GM12873 (cell line): ENCODE measurements around the gene RAD51B.
A peak's percentile ranks its signal among the peaks of the same experiment; 100 is the strongest.

Source experiments
- CTCF ChIP-seq: IDR thresholded peaks from 2 replicates; pipeline ENCODE4 v1.5.1; 2012; ENCODE audit warnings: low read depth, mild to moderate bottlenecking, moderate library complexity, low read length, control low read depth; ENCODE audit not compliant: insufficient read depth; ENCODE audit errors: missing control alignments

The RAD51B gene

GRCh38 chr14:67928375-67928774, 108.8 kb downstream of the RAD51B start:
- no peak for TF ChIP-seq CTCF

- no peak for TF ChIP-seq CTCF
Measured at GRCh38 chr14:67932708-67933246, 113.2 kb downstream of the RAD51B start.

GRCh38 chr14:67933266-67933665, 113.7 kb downstream of the RAD51B start:
- TF ChIP-seq CTCF = no peak

GRCh38 chr14:67934087-67934486, 114.5 kb downstream of the RAD51B start:
- peak; percentile 59 for TF ChIP-seq CTCF

- no peak for TF ChIP-seq CTCF
Measured at GRCh38 chr14:67934862-67935261, 115.3 kb downstream of the RAD51B start.

- no peak for TF ChIP-seq CTCF
Measured at GRCh38 chr14:67935371-67935770, 115.8 kb downstream of the RAD51B start.

- no peak for TF ChIP-seq CTCF
Measured at GRCh38 chr14:67938071-67938470, 118.5 kb downstream of the RAD51B start.
